ENCODE measurements around the gene SPNS2.

SPNS2 gene

GRCh38 chr17:4562015-4562969, 63.6 kb downstream of the SPNS2 start:
- Histone ChIP-seq H3K79me2 (ENCODE audit: control insufficient read depth, insufficient read depth, low read length, unreplicated experiment) (no peaks in the 10 kb centered on the region), H3K4me1 (ENCODE audit: control insufficient read depth, insufficient read depth, low read length, unreplicated experiment) (peaks cover 9% of the 10 kb centered on the region), H3K36me3 (ENCODE audit: insufficient read depth, low read length) (no peaks in the 10 kb centered on the region), H3K27me3 (ENCODE audit: insufficient read depth, low read length) (no peaks in the 10 kb centered on the region), H3K4me3 (ENCODE audit: low read depth, low read length) (peak overlapping the region; percentile 60), H3K27ac (ENCODE audit: low read depth, low read length) (no peak overlapping the region), H2AFZ (ENCODE audit: low read length, unreplicated experiment) (peak overlapping the region; percentile 95)

GRCh38 chr17:4565209-4566141, 66.8 kb downstream of the SPNS2 start:
- Histone ChIP-seq H3K79me2 (ENCODE audit: control insufficient read depth, insufficient read depth, low read length, unreplicated experiment) (no peaks in the 10 kb centered on the region), H3K4me3 (ENCODE audit: low read depth, low read length) (peak overlapping the region; percentile 17; the same call in 1 of the 2 replicates), H3K27me3 (ENCODE audit: insufficient read depth, low read length) (no peaks in the 10 kb centered on the region; the same call in 1 of the 2 replicates), H3K4me1 (ENCODE audit: control insufficient read depth, insufficient read depth, low read length, unreplicated experiment) (peaks cover 9% of the 10 kb centered on the region), H2AFZ (ENCODE audit: low read length, unreplicated experiment) (peak overlapping the region; percentile 43), H3K36me3 (ENCODE audit: insufficient read depth, low read length) (no peaks in the 10 kb centered on the region), H3K27ac (ENCODE audit: low read depth, low read length) (no peak overlapping the region)

- H3K27ac ChIP-seq (ENCODE audit: low read depth, low read length): no peak overlapping the region
- H3K79me2 ChIP-seq (ENCODE audit: control insufficient read depth, insufficient read depth, low read length, unreplicated experiment): no peaks in the 10 kb centered on the region
- H3K27me3 ChIP-seq (ENCODE audit: insufficient read depth, low read length): peaks cover 11% of the 10 kb centered on the region; the same call in 1 of the 2 replicates
- H3K36me3 ChIP-seq (ENCODE audit: insufficient read depth, low read length): no peaks in the 10 kb centered on the region
- H3K4me3 ChIP-seq (ENCODE audit: low read depth, low read length): no peak overlapping the region
- H2AFZ ChIP-seq (ENCODE audit: low read length, unreplicated experiment): no peak overlapping the region
- peaks cover 9% of the 10 kb centered on the region for H3K4me1 ChIP-seq (ENCODE audit: control insufficient read depth, insufficient read depth, low read length, unreplicated experiment)
Measured at GRCh38 chr17:4566785-4567184, 68.1 kb downstream of the SPNS2 start.

- Histone ChIP-seq H3K79me2 (ENCODE audit: control insufficient read depth, insufficient read depth, low read length, unreplicated experiment) (no peaks in the 10 kb centered on the region), H3K27ac (ENCODE audit: low read depth, low read length) (no peak overlapping the region), H3K4me3 (ENCODE audit: low read depth, low read length) (no peak overlapping the region), H3K36me3 (ENCODE audit: insufficient read depth, low read length) (no peaks in the 10 kb centered on the region), H3K4me1 (ENCODE audit: control insufficient read depth, insufficient read depth, low read length, unreplicated experiment) (no peaks in the 10 kb centered on the region), H3K27me3 (ENCODE audit: insufficient read depth, low read length) (peaks cover 14% of the 10 kb centered on the region; the same call in 1 of the 2 replicates), H2AFZ (ENCODE audit: low read length, unreplicated experiment) (no peak overlapping the region)
Measured at GRCh38 chr17:4569591-4569990, 70.9 kb downstream of the SPNS2 start.

- Histone ChIP-seq H3K36me3 (ENCODE audit: insufficient read depth, low read length) (no peaks in the 10 kb centered on the region), H3K27ac (ENCODE audit: low read depth, low read length) (no peak overlapping the region), H2AFZ (ENCODE audit: low read length, unreplicated experiment) (no peak overlapping the region), H3K27me3 (ENCODE audit: insufficient read depth, low read length) (peaks cover 14% of the 10 kb centered on the region; the same call in 1 of the 2 replicates), H3K4me1 (ENCODE audit: control insufficient read depth, insufficient read depth, low read length, unreplicated experiment) (no peaks in the 10 kb centered on the region), H3K79me2 (ENCODE audit: control insufficient read depth, insufficient read depth, low read length, unreplicated experiment) (no peaks in the 10 kb centered on the region), H3K4me3 (ENCODE audit: low read depth, low read length) (no peak overlapping the region)
Measured at GRCh38 chr17:4572131-4572530, 73.5 kb downstream of the SPNS2 start.

- Histone ChIP-seq H3K27me3 (ENCODE audit: insufficient read depth, low read length) (peaks cover 14% of the 10 kb centered on the region; the same call in 1 of the 2 replicates), H3K4me1 (ENCODE audit: control insufficient read depth, insufficient read depth, low read length, unreplicated experiment) (no peaks in the 10 kb centered on the region), H3K79me2 (ENCODE audit: control insufficient read depth, insufficient read depth, low read length, unreplicated experiment) (no peaks in the 10 kb centered on the region), H3K27ac (ENCODE audit: low read depth, low read length) (no peak overlapping the region), H3K36me3 (ENCODE audit: insufficient read depth, low read length) (no peaks in the 10 kb centered on the region), H2AFZ (ENCODE audit: low read length, unreplicated experiment) (no peak overlapping the region), H3K4me3 (ENCODE audit: low read depth, low read length) (no peak overlapping the region)
Measured at GRCh38 chr17:4573115-4573514, 74.4 kb downstream of the SPNS2 start.

GRCh38 chr17:4573669-4574068, 75.0 kb downstream of the SPNS2 start:
- no peak overlapping the region for H3K4me3 ChIP-seq (ENCODE audit: low read depth, low read length)

GRCh38 chr17:4574448-4575045, 75.9 kb downstream of the SPNS2 start:
- no peak overlapping the region for H2AFZ ChIP-seq (ENCODE audit: low read length, unreplicated experiment)
- no peaks in the 10 kb centered on the region for H3K36me3 ChIP-seq (ENCODE audit: insufficient read depth, low read length)
- H3K4me3 ChIP-seq (ENCODE audit: low read depth, low read length): no peak overlapping the region
- H3K79me2 ChIP-seq (ENCODE audit: control insufficient read depth, insufficient read depth, low read length, unreplicated experiment): no peaks in the 10 kb centered on the region
- no peak overlapping the region for H3K27ac ChIP-seq (ENCODE audit: low read depth, low read length)
- peaks cover 14% of the 10 kb centered on the region; the same call in 1 of the 2 replicates for H3K27me3 ChIP-seq (ENCODE audit: insufficient read depth, low read length)
- no peaks in the 10 kb centered on the region for H3K4me1 ChIP-seq (ENCODE audit: control insufficient read depth, insufficient read depth, low read length, unreplicated experiment)

More at GRCh38 chr17:4573669-4574068, 75.0 kb downstream of the SPNS2 start:
- Histone ChIP-seq H3K36me3 (ENCODE audit: insufficient read depth, low read length) (no peaks in the 10 kb centered on the region), H3K27me3 (ENCODE audit: insufficient read depth, low read length) (peaks cover 14% of the 10 kb centered on the region; the same call in 1 of the 2 replicates), H2AFZ (ENCODE audit: low read length, unreplicated experiment) (no peak overlapping the region), H3K79me2 (ENCODE audit: control insufficient read depth, insufficient read depth, low read length, unreplicated experiment) (no peaks in the 10 kb centered on the region), H3K27ac (ENCODE audit: low read depth, low read length) (no peak overlapping the region), H3K4me1 (ENCODE audit: control insufficient read depth, insufficient read depth, low read length, unreplicated experiment) (no peaks in the 10 kb centered on the region)

GRCh38 chr17:4576161-4576558, 77.5 kb downstream of the SPNS2 start:
- H3K4me3 ChIP-seq (ENCODE audit: low read depth, low read length): no peak overlapping the region
- H3K27me3 ChIP-seq (ENCODE audit: insufficient read depth, low read length): peaks cover 10% of the 10 kb centered on the region; the same call in 1 of the 2 replicates
- no peak overlapping the region for H2AFZ ChIP-seq (ENCODE audit: low read length, unreplicated experiment)
- no peaks in the 10 kb centered on the region for H3K79me2 ChIP-seq (ENCODE audit: control insufficient read depth, insufficient read depth, low read length, unreplicated experiment)
- no peaks in the 10 kb centered on the region for H3K36me3 ChIP-seq (ENCODE audit: insufficient read depth, low read length)
- H3K27ac ChIP-seq (ENCODE audit: low read depth, low read length): no peak overlapping the region
- no peaks in the 10 kb centered on the region for H3K4me1 ChIP-seq (ENCODE audit: control insufficient read depth, insufficient read depth, low read length, unreplicated experiment)

- Histone ChIP-seq H3K36me3 (ENCODE audit: insufficient read depth, low read length) (no peaks in the 10 kb centered on the region), H3K27me3 (ENCODE audit: insufficient read depth, low read length) (peaks cover 9% of the 10 kb centered on the region)
Measured at GRCh38 chr17:4576729-4577322, 78.1 kb downstream of the SPNS2 start.

More at GRCh38 chr17:4576729-4577322, 78.1 kb downstream of the SPNS2 start:
- Histone ChIP-seq H3K79me2 (ENCODE audit: control insufficient read depth, insufficient read depth, low read length, unreplicated experiment) (no peaks in the 10 kb centered on the region), H3K4me3 (ENCODE audit: low read depth, low read length) (no peak overlapping the region), H3K4me1 (ENCODE audit: control insufficient read depth, insufficient read depth, low read length, unreplicated experiment) (no peaks in the 10 kb centered on the region), H2AFZ (ENCODE audit: low read length, unreplicated experiment) (no peak overlapping the region), H3K27ac (ENCODE audit: low read depth, low read length) (no peak overlapping the region)
